Measurements from ENCODE around the gene RELN. TPM values are rescaled to one million over a fixed set of nuclear protein-coding genes. Genes with fewer than 3 reads are reported as not detected.

RELN gene
- total RNA-seq, 1 experiment from 2014 or later: 0.20 TPM

- TF ChIP-seq MXD4 (CRISPR knock-in tag; IDR thresholded peaks at IDR 0.05; ENCODE audit: borderline replicate concordance): no peak
- TF ChIP-seq NFYB (CRISPR knock-in tag; conservative IDR thresholded peaks at IDR 0.05; ENCODE audit: low read depth): no peak
- TF ChIP-seq CREB1 (CRISPR knock-in tag; IDR thresholded peaks at IDR 0.05): no peak
- no peak for TF ChIP-seq CBFB (CRISPR knock-in tag; IDR thresholded peaks at IDR 0.05; ENCODE audit: low read depth)
- TF ChIP-seq IRF2 (CRISPR knock-in tag; IDR thresholded peaks at IDR 0.05; ENCODE audit: borderline replicate concordance, low read depth): no peak
- no peak for TF ChIP-seq SOX15 (CRISPR knock-in tag; IDR thresholded peaks at IDR 0.05)
- TF ChIP-seq ZNF423 (CRISPR knock-in tag; IDR thresholded peaks at IDR 0.05): no peak
- no peak for TF ChIP-seq CTCF (IDR thresholded peaks at IDR 0.05)
- DNase-seq (ENCODE audit: low spot score) (no peak), ATAC-seq (no peak)
- no peaks in the 10 kb centered on the region for H3K36me3 Mint-ChIP-seq
- H3K9me3 Mint-ChIP-seq: no peaks in the 10 kb centered on the region
- no peaks in the 10 kb centered on the region for H3K4me1 Mint-ChIP-seq
- POLR2A ChIA-PET: no interaction called here
- no peak overlapping the region for H3K27ac Mint-ChIP-seq
- H3K4me3 Mint-ChIP-seq: no peak overlapping the region
- CTCF ChIA-PET: no interaction called here
- no peaks in the 10 kb centered on the region for H3K27me3 Mint-ChIP-seq (ENCODE audit: low read depth)
Observed at GRCh38 chr7:103626776-103627175, 362.7 kb downstream of the RELN start.

DNA sequence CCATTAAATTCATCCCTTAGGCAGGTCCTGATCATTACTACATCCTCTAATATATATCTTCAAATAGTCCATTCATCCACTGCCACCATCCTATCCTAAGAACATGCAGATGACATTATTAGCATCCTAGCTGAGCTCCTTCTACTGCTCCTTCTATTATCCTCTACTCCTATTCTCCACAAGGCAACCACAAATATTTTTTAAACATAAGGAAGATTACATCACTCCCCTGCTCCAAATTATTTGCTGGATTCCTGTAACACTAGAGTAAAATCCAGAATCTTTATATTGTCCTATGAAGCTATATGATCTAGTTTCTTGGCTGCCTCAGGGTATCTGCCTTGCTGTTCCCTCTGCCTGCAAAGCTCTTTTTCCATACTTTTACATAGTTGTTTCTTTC lies 367.2 kb downstream of the RELN start:
- ChIA-PET CTCF (no interaction called here), POLR2A (no interaction called here)
- Mint-ChIP-seq H3K27me3 (ENCODE audit: low read depth) (no peaks in the 10 kb centered on the region; the same call in 1 of the 2 replicates), H3K4me1 (no peaks in the 10 kb centered on the region), H3K27ac (no peak overlapping the region), H3K36me3 (no peaks in the 10 kb centered on the region), H3K9me3 (peaks cover 4% of the 10 kb centered on the region; the same call in 1 of the 2 replicates), H3K4me3 (no peak overlapping the region)
- no peak for DNase-seq (ENCODE audit: low spot score)
- TF ChIP-seq ZNF121 (CRISPR knock-in tag; IDR thresholded peaks at IDR 0.05): no peak
- TF ChIP-seq, protein P1, sequence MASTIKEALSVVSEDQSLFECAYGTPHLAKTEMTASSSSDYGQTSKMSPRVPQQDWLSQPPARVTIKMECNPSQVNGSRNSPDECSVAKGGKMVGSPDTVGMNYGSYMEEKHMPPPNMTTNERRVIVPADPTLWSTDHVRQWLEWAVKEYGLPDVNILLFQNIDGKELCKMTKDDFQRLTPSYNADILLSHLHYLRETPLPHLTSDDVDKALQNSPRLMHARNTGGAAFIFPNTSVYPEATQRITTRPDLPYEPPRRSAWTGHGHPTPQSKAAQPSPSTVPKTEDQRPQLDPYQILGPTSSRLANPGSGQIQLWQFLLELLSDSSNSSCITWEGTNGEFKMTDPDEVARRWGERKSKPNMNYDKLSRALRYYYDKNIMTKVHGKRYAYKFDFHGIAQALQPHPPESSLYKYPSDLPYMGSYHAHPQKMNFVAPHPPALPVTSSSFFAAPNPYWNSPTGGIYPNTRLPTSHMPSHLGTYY (CRISPR knock-in tag; IDR thresholded peaks at IDR 0.05): no peak
- TF ChIP-seq, protein P2, sequence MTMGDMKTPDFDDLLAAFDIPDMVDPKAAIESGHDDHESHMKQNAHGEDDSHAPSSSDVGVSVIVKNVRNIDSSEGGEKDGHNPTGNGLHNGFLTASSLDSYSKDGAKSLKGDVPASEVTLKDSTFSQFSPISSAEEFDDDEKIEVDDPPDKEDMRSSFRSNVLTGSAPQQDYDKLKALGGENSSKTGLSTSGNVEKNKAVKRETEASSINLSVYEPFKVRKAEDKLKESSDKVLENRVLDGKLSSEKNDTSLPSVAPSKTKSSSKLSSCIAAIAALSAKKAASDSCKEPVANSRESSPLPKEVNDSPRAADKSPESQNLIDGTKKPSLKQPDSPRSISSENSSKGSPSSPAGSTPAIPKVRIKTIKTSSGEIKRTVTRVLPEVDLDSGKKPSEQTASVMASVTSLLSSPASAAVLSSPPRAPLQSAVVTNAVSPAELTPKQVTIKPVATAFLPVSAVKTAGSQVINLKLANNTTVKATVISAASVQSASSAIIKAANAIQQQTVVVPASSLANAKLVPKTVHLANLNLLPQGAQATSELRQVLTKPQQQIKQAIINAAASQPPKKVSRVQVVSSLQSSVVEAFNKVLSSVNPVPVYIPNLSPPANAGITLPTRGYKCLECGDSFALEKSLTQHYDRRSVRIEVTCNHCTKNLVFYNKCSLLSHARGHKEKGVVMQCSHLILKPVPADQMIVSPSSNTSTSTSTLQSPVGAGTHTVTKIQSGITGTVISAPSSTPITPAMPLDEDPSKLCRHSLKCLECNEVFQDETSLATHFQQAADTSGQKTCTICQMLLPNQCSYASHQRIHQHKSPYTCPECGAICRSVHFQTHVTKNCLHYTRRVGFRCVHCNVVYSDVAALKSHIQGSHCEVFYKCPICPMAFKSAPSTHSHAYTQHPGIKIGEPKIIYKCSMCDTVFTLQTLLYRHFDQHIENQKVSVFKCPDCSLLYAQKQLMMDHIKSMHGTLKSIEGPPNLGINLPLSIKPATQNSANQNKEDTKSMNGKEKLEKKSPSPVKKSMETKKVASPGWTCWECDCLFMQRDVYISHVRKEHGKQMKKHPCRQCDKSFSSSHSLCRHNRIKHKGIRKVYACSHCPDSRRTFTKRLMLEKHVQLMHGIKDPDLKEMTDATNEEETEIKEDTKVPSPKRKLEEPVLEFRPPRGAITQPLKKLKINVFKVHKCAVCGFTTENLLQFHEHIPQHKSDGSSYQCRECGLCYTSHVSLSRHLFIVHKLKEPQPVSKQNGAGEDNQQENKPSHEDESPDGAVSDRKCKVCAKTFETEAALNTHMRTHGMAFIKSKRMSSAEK (CRISPR knock-in tag; IDR thresholded peaks at IDR 0.05; ENCODE audit: borderline replicate concordance): no peak
- no peak for ATAC-seq

- Mint-ChIP-seq H3K27me3 (ENCODE audit: low read depth) (no peaks in the 10 kb centered on the region; the same call in 1 of the 2 replicates), H3K4me1 (no peaks in the 10 kb centered on the region), H3K9me3 (peaks cover 4% of the 10 kb centered on the region; the same call in 1 of the 2 replicates), H3K4me3 (no peak overlapping the region), H3K36me3 (no peaks in the 10 kb centered on the region), H3K27ac (no peak overlapping the region)
- peak; percentile 61; the same call in 1 of the 2 replicates for ATAC-seq
- TF ChIP-seq PRRX2 (CRISPR knock-in tag; IDR thresholded peaks at IDR 0.05) (no peak), SOX15 (CRISPR knock-in tag; IDR thresholded peaks at IDR 0.05) (no peak), FOXK1 (CRISPR knock-in tag; IDR thresholded peaks at IDR 0.05) (no peak), ZNF121 (CRISPR knock-in tag; IDR thresholded peaks at IDR 0.05) (no peak), ZBTB21 (CRISPR knock-in tag; IDR thresholded peaks at IDR 0.05; ENCODE audit: borderline replicate concordance) (no peak)
- ChIA-PET POLR2A (no interaction called here), CTCF (no interaction called here)
- DNase-seq (ENCODE audit: low spot score): no peak
Observed at GRCh38 chr7:103613655-103614642, 375.5 kb downstream of the RELN start.
